ENCODE results near the gene ARL6IP4.

Gene ARL6IP4

DNA sequence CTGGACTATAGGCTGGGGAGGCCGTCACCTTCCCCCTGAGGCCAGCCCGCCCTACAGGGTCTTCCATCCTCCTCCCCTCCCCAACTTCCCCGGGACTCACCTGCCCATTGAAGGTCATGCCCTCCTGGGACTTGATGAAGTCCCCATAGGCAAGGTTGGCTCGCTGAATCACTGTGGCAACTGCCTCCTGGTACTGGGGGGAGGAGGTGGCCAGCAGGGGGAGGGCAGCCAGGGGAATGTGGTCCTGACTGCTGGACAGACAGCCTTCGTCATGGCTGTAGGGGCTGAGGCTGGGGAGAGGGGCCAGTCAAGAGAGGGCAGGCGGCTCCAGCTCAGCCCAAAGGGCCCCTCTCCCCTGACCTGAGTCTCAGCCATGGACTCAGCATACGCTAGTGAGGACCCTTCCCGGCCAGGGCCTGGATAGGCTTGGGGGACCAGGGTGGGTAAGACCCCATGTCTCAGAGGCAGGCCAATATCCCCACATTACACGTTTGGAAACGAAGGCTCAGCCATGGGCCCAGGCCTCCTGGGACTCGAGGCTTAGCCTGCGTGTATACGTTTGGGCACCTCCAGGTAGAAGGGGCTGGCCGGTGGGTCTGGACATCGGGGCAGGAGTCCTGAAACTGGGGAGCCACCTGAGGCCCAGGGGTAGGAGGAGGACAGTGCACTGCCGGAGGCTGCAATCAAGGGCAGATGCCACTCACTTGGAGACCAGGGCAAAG lies 16.3 kb downstream of the ARL6IP4 start:
- TF ChIP-seq, protein P1, sequence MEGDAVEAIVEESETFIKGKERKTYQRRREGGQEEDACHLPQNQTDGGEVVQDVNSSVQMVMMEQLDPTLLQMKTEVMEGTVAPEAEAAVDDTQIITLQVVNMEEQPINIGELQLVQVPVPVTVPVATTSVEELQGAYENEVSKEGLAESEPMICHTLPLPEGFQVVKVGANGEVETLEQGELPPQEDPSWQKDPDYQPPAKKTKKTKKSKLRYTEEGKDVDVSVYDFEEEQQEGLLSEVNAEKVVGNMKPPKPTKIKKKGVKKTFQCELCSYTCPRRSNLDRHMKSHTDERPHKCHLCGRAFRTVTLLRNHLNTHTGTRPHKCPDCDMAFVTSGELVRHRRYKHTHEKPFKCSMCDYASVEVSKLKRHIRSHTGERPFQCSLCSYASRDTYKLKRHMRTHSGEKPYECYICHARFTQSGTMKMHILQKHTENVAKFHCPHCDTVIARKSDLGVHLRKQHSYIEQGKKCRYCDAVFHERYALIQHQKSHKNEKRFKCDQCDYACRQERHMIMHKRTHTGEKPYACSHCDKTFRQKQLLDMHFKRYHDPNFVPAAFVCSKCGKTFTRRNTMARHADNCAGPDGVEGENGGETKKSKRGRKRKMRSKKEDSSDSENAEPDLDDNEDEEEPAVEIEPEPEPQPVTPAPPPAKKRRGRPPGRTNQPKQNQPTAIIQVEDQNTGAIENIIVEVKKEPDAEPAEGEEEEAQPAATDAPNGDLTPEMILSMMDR (IDR thresholded peaks at IDR 0.05; ENCODE audit: low read depth, low read length), result no peak
- DNase-seq (ENCODE audit: low read depth in 2 of 2), result no peak
- no peak overlapping the region for H3K4me3 ChIP-seq (replicated peaks in 1 of 2; ENCODE audit: low read depth in 2 of 2, low read length in 2 of 2)

- H3K4me3 ChIP-seq (replicated peaks in 1 of 2; ENCODE audit: low read depth in 2 of 2, low read length in 2 of 2), result no peak overlapping the region
- TF ChIP-seq, protein P1 (IDR thresholded peaks at IDR 0.05; ENCODE audit: low read depth, low read length), result no peak
- peak in 1 of 2 donors; percentile 33 for DNase-seq (ENCODE audit: low read depth in 2 of 2)
Observed at GRCh38 chr12:122997343-122998250, 17.1 kb downstream of the ARL6IP4 start.

- no peak for DNase-seq (ENCODE audit: low read depth in 2 of 2)
- no peak overlapping the region for H3K4me3 ChIP-seq (replicated peaks in 1 of 2; ENCODE audit: low read depth in 2 of 2, low read length in 2 of 2)
- TF ChIP-seq, protein P1 (IDR thresholded peaks at IDR 0.05; ENCODE audit: low read depth, low read length), result no peak
Observed at GRCh38 chr12:122998316-122998715, 17.8 kb downstream of the ARL6IP4 start.

- no peak overlapping the region for H3K4me3 ChIP-seq (replicated peaks in 1 of 2; ENCODE audit: low read depth in 2 of 2, low read length in 2 of 2)
- TF ChIP-seq, protein P1 (IDR thresholded peaks at IDR 0.05; ENCODE audit: low read depth, low read length), result no peak
- DNase-seq (ENCODE audit: low read depth in 2 of 2), result no peak
Observed at GRCh38 chr12:122999196-122999946, 18.9 kb downstream of the ARL6IP4 start.

GRCh38 chr12:122999986-123000420 lies 19.5 kb downstream of the ARL6IP4 start:
- H3K4me3 ChIP-seq (replicated peaks in 1 of 2; ENCODE audit: low read depth in 2 of 2, low read length in 2 of 2), result no peak overlapping the region
- TF ChIP-seq, protein P1 (IDR thresholded peaks at IDR 0.05; ENCODE audit: low read depth, low read length), result no peak

DNA sequence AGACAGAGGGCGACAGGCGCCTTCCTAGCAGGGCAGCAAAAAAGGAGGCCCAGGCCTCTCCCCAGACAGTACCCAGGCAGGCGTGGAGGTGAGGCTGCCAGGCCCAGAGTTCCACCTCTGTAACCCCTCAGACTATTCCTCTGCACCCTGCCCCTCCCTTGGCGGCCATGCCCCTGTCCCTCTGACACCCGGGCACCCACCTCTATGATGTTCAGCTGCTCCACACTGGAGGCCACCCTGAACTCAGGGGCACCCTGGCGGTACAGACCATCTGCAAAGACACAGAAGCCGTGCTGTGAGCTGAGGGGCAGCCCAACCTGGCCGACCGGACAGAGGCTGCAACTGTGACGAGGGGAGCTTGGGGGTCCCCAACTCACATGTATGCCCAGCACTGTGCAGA lies 20.1 kb downstream of the ARL6IP4 start:
- H3K4me3 ChIP-seq (replicated peaks in 1 of 2; ENCODE audit: low read depth in 2 of 2, low read length in 2 of 2), result no peak overlapping the region
- DNase-seq (ENCODE audit: low read depth in 2 of 2), result no peak
- TF ChIP-seq, protein P1 (IDR thresholded peaks at IDR 0.05; ENCODE audit: low read depth, low read length), result no peak

More at GRCh38 chr12:122999986-123000420, 19.5 kb downstream of the ARL6IP4 start:
- DNase-seq (ENCODE audit: low read depth in 2 of 2), result no peak
